HepG2 (cell line): ENCODE results near the gene ARID5B. TPM values are rescaled to one million over a fixed set of nuclear protein-coding genes. Genes with fewer than 3 reads are reported as not detected.

Experiments used
- MIXL1 ChIP-seq: IDR thresholded peaks from 2 replicates; pipeline ENCODE4 v1.6.1; 2016
- ZNF614 ChIP-seq: IDR thresholded peaks from 2 replicates; pipeline ENCODE4 v1.6.1; 2018; ENCODE audit warnings: missing biosample characterization, missing genetic modification reagents, inconsistent platforms, borderline replicate concordance
- polyA plus RNA-seq, 8 experiments: library from polyadenylated mRNA; depleted of rRNA in 3 of 8; stranded (reverse) in 7 of 8; unstranded in 1 of 8; fragments of >200 nt; fragmentation: Illumina TruSeq in 4 of 8; extraction: Trizol in 4 of 8; gene quantifications; 2 replicates each; pipeline versions ENCODE4 v1.2.1 to v1.2.3, GENCODE V29; 2011 to 2016; ENCODE audit warnings: low read depth in 4 of 8, missing spikeins in 1 of 8, mixed read lengths in 1 of 8; ENCODE audit not compliant: insufficient read depth in 1 of 8
- total RNA-seq, 5 experiments: library from RNA; depleted of rRNA; stranded (reverse); fragments of >200 nt; fragmentation: Illumina TruSeq; extraction: Trizol; gene quantifications; 2 replicates each; pipeline ENCODE4 v1.2.3, GENCODE V29; 2016; ENCODE audit warnings: low read depth in 1 of 5
- TF ChIP-seq, protein P1 (sequence below): IDR thresholded peaks from 2 replicates; pipeline ENCODE4 v1.4.0; 2020; ENCODE audit warnings: mild to moderate bottlenecking, missing genetic modification reagents
- TF ChIP-seq, protein P2 (sequence below): sonication (generic); formaldehyde crosslinking; IDR thresholded peaks from 2 replicates; pipeline ENCODE4 v1.4.0; 2020; ENCODE audit warnings: missing genetic modification reagents
- TF ChIP-seq, protein P3 (sequence below): sonication (generic); formaldehyde crosslinking; conservative IDR thresholded peaks from 2 replicates; pipeline ENCODE4 v1.8.0; 2022; ENCODE audit warnings: mild to moderate bottlenecking, moderate library complexity, missing genetic modification reagents

ARID5B gene
- total and polyA plus RNA-seq, 2 of the 13 experiments (the other 11 are each of a cell fraction or from before 2014, with no cell fraction given) = 6.2 to 21.1 TPM

DNA sequence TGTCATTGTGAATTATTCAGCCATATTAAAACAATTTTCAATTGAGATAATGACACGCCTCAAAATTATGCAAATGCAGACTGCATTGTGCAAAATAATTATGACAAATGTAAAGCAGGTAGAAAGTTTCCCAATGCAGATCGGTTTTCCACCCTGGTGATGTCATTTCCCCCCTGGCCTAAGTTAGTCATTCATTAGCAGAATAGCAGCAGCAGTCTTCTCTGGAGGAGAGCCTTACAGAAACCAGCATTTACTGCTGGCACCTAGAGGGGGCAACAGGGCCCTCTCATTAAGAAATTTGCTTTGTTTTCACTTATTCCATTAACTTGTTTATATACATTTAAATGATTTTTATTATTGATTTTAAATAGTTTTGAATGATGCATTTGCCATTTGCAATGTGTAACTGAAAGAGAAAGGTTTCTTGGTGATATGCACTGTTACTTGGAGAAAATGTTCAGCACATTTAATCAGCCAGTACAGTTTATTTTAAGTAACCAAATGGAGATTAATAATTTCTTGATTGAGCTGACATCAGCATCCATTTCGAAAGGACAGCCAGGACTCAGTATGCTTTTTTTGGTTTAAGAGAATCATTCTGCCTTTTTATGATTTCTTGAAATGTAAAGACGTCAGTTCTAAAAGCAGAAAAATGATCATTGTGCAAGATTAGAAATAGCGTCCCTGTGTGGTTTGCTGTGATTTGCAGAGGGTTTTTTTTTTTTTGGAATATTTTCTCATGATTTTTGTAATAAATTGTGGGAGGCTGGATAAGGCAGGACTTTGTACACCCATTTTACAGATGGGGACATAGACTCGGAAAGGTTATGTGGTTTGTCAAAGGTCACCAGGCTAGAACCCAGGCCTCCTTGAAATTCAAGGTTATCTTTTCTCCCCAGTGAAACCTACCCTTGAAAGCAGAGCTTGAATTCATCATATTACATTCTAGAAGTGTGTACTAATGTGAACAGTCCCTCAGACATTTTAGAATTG is 3.5 kb downstream of the ARID5B start (continued):
- TF ChIP-seq, protein P1, sequence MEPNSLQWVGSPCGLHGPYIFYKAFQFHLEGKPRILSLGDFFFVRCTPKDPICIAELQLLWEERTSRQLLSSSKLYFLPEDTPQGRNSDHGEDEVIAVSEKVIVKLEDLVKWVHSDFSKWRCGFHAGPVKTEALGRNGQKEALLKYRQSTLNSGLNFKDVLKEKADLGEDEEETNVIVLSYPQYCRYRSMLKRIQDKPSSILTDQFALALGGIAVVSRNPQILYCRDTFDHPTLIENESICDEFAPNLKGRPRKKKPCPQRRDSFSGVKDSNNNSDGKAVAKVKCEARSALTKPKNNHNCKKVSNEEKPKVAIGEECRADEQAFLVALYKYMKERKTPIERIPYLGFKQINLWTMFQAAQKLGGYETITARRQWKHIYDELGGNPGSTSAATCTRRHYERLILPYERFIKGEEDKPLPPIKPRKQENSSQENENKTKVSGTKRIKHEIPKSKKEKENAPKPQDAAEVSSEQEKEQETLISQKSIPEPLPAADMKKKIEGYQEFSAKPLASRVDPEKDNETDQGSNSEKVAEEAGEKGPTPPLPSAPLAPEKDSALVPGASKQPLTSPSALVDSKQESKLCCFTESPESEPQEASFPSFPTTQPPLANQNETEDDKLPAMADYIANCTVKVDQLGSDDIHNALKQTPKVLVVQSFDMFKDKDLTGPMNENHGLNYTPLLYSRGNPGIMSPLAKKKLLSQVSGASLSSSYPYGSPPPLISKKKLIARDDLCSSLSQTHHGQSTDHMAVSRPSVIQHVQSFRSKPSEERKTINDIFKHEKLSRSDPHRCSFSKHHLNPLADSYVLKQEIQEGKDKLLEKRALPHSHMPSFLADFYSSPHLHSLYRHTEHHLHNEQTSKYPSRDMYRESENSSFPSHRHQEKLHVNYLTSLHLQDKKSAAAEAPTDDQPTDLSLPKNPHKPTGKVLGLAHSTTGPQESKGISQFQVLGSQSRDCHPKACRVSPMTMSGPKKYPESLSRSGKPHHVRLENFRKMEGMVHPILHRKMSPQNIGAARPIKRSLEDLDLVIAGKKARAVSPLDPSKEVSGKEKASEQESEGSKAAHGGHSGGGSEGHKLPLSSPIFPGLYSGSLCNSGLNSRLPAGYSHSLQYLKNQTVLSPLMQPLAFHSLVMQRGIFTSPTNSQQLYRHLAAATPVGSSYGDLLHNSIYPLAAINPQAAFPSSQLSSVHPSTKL (CRISPR knock-in tag) = 0 out of 2 replicates have a peak, but pooled peaks have one; percentile 29
- TF ChIP-seq, protein P2, sequence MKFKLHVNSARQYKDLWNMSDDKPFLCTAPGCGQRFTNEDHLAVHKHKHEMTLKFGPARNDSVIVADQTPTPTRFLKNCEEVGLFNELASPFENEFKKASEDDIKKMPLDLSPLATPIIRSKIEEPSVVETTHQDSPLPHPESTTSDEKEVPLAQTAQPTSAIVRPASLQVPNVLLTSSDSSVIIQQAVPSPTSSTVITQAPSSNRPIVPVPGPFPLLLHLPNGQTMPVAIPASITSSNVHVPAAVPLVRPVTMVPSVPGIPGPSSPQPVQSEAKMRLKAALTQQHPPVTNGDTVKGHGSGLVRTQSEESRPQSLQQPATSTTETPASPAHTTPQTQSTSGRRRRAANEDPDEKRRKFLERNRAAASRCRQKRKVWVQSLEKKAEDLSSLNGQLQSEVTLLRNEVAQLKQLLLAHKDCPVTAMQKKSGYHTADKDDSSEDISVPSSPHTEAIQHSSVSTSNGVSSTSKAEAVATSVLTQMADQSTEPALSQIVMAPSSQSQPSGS = peak; percentile 75
- TF ChIP-seq ZNF614 (peak; percentile 50; the same call in 1 of the 2 replicates), MIXL1 (peak; percentile 46; the same call in 1 of the 2 replicates)
- TF ChIP-seq, protein P3, sequence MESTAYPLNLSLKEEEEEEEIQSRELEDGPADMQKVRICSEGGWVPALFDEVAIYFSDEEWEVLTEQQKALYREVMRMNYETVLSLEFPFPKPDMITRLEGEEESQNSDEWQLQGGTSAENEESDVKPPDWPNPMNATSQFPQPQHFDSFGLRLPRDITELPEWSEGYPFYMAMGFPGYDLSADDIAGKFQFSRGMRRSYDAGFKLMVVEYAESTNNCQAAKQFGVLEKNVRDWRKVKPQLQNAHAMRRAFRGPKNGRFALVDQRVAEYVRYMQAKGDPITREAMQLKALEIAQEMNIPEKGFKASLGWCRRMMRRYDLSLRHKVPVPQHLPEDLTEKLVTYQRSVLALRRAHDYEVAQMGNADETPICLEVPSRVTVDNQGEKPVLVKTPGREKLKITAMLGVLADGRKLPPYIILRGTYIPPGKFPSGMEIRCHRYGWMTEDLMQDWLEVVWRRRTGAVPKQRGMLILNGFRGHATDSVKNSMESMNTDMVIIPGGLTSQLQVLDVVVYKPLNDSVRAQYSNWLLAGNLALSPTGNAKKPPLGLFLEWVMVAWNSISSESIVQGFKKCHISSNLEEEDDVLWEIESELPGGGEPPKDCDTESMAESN (CRISPR knock-in tag) = no peak
- TF ChIP-seq, all 625 proteins: peak for 30
